HL-60/S4 (cell line): ENCODE results near the gene KDSR.
"Not testable (repeated sequence)": the region's sequence is repeated elsewhere in the genome, so short reads cannot be mapped to it uniquely, and the experiment has no call there.

Experiments
- in situ Hi-C: fragments of 300-500 bp; cut with MboI; formaldehyde crosslinking; loops from 2 replicates; pipeline ENCODE4 v1.14.3; 2022; ENCODE audit warnings: low sequenced_read_pairs

Gene KDSR

GRCh38 chr18:63366213-63367052 lies 573 bp downstream of the KDSR start:
- in situ Hi-C loops = no loop called here

- in situ Hi-C loops = no loop called here
These were observed 1.2 kb downstream of the KDSR start for GRCh38 chr18:63365876-63366212.

- in situ Hi-C loops = no loop called here
These were observed 3.1 kb downstream of the KDSR start for GRCh38 chr18:63363951-63364350.

- in situ Hi-C loops = not testable (repeated sequence)
These were observed 3.6 kb downstream of the KDSR start for GRCh38 chr18:63363420-63363819.

GRCh38 chr18:63356272-63356896 lies 10.6 kb downstream of the KDSR start:
- in situ Hi-C loops = no loop called here

DNA sequence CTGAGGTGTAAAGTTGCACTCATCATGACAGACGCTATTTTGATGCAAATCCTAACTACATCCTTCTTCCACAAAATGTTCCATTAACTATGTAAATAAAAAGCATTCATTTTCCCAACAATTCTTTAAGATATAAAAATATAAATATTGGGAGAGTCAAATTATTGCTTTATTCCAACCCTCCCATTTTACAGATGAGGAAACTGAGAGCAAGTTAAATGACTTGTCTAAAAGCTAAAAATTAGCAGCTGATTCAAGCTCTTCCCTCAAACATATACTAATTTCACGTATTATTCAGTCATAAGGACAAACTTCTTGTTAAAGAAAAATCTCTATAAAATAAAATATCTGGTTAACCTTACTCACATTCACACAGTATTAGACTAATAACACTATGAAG lies 16.8 kb downstream of the KDSR start:
- in situ Hi-C loops = no loop called here

DNA sequence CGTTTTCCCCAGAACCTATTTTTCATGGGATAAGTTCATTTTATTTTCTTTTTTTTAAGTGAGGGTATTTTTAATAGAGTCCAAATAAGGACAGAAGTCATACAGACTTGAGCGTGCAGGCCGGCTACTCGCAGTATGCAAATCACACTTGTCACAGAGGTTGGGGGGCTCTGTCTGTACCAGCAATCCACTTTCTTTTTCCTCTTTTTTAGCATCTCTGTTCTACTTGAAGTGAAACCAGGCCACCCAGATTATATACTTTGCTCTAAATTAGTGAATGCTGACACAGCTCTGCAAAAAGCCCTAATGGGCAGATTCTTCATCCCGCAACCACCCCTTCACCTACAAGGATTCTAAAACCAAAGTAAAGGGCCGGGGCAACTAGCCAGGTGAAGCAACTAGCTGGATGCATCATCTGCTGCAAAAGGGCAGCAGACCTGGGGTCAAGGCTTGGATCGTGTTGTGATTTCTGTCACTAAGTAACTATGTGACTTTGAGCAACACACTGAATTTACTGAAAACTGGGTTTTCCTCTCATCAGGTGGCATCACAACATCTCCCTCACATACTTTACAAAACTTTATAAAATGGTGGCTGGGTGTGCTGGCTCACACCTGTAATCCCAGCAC lies 18.4 kb downstream of the KDSR start:
- in situ Hi-C loops = loop anchor here (25.0 kb wide), 1 partner anchor 736 kb away; no protein-coding TSS in a partner anchor

GRCh38 chr18:63346480-63347183 lies 20.4 kb downstream of the KDSR start:
- in situ Hi-C loops = loop anchor here (25.0 kb wide), 1 partner anchor 734 kb away; no protein-coding TSS in a partner anchor

GRCh38 chr18:63346031-63346430 lies 21.0 kb downstream of the KDSR start:
- in situ Hi-C loops = loop anchor here (25.0 kb wide), 1 partner anchor 734 kb away; no protein-coding TSS in a partner anchor

GRCh38 chr18:63344918-63345317 lies 22.1 kb downstream of the KDSR start:
- in situ Hi-C loops = loop anchor here (25.0 kb wide), 1 partner anchor 733 kb away; no protein-coding TSS in a partner anchor

GRCh38 chr18:63344263-63344662 lies 22.7 kb downstream of the KDSR start:
- in situ Hi-C loops = loop anchor here (25.0 kb wide), 1 partner anchor 732 kb away; no protein-coding TSS in a partner anchor

GRCh38 chr18:63342206-63342605 lies 24.8 kb downstream of the KDSR start:
- in situ Hi-C loops = loop anchor here (25.0 kb wide), 1 partner anchor 730 kb away; no protein-coding TSS in a partner anchor

- in situ Hi-C loops = loop anchor here (25.0 kb wide), 1 partner anchor 728 kb away; no protein-coding TSS in a partner anchor
These were observed 27.0 kb downstream of the KDSR start for GRCh38 chr18:63339920-63340484.

DNA sequence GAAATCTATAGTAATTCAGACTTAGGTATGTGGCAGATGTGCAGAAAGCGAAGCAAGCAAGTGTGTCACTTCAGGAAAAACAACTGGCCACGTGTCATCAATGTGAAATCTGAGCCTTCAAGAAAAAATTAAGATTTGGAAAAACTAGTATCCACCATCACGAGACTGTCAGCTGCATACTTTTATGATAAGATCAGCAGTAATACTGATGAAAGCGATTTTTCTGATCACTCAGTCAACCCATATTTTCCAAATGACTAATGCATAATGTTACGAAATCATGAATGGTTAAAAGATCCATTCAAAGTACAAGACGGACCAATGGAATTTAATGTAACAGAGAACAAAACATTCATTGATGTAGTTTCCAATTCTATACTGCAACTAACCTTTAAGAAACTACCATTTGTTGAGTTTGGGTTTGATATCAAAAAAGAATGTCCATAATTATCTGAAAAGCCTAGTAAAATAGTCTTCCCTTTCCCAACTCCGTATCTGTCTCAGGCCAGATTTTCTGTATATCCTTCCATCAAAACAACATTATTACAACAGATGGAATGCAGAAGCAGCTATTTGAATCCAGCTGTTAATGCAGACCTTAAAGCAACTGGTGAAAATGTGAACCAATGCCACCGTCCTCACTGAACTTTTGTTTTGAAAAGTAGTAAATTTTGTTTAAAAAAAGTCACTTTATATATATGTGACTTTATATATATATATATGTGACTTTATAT lies 30.5 kb downstream of the KDSR start:
- in situ Hi-C loops = loop anchor here (25.0 kb wide), 1 partner anchor 724 kb away; no protein-coding TSS in a partner anchor

DNA sequence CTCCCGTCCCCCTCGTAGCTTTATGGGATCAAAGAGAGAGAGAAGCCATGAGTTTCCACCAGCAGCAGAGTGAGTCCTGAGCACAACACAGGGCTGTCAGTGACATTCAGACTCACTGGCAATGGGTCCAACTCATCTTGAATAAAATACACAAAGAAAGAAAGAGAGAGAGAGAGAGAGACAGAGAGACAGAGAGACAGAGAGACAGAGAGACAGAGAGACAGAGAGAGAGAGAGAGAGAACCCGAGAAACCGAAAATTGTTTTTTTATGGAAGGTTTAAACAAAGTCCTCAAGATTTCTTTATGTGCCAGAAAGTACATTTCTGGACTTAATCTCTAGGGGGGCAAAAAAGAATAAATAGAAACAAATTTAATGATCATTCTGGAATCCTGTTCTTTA lies 35.9 kb downstream of the KDSR start:
- in situ Hi-C loops = loop anchor here (5.0 to 25.0 kb wide), 2 partner anchors 314 to 719 kb away; no protein-coding TSS in a partner anchor

- in situ Hi-C loops = loop anchor here (5.0 to 25.0 kb wide), 2 partner anchors 312 to 717 kb away; no protein-coding TSS in a partner anchor
These were observed 37.4 kb downstream of the KDSR start for GRCh38 chr18:63329431-63330145.

GRCh38 chr18:63326011-63326410 lies 41.0 kb downstream of the KDSR start:
- in situ Hi-C loops = loop anchor here (25.0 kb wide), 1 partner anchor 714 kb away; no protein-coding TSS in a partner anchor

GRCh38 chr18:63325086-63325686 lies 41.8 kb downstream of the KDSR start:
- in situ Hi-C loops = loop anchor here (25.0 kb wide), 1 partner anchor 713 kb away; no protein-coding TSS in a partner anchor
